GM19438 (cell line): Measurements from ENCODE around the gene GABRB3.

Source experiments
- ATAC-seq: cut with Tn5 transposase; IDR thresholded peaks from one replicate; pipeline ENCODE4 v1.9.1; 2021; ENCODE audit warnings: low read depth; ENCODE audit not compliant: unreplicated experiment

GABRB3 gene

DNA sequence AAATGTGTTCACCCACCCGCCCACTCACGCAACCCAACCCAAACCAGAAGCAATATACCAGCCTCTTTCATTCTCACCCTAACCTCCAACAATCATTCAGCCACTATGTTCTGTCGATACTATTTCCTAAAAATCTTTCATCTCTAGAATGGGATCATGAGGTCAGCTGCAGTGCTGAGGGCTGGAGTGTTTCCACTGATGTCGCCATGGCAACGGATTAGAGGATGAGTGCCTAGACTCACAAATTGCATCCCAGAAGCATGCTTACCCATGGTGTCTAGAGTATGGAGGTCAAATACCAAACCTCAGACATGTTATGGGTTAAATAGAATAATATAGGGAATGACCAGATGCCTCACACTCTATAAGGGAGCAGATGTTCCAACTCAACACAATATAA is 138.5 kb downstream of the GABRB3 start:
- no peak for ATAC-seq

DNA sequence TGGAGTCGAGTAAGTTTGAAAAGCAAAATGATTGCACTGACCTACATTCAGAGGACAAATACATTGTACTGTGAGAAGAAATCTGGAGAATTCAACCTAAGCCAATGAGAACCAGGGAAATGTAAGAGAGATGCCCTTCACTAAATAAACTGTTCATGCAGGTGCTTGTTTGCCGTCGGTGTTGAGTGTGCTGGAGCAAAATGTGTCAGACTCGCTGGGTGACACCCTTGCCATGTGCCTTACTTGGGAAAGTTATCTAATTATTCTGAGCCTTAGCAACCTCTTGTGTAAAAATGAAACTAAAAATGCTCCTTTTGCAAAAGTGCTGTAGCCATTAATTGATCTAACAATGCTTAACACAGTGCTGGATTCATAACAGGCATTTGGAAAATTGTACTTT is 140.4 kb downstream of the GABRB3 start:
- no peak for ATAC-seq

DNA sequence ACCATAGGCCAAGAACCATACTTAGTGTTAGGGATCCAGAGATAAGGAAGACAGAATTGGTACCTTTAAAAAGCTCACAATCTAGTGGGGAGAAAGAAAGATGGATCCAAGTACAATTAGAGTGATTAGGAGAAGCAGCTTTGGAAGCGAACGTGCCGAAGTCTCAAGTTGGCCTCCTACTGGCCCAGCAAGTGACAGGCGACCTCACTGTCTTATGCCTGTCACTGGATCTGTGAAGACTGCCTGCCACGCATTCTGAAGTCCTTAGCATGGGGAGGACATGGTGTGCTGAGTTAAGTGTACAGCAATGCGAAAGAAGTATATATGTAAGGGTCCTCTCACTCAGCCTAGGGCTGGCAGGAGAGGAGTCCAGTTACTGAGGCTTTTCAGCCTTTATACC is 141.0 kb downstream of the GABRB3 start:
- ATAC-seq: no peak

DNA sequence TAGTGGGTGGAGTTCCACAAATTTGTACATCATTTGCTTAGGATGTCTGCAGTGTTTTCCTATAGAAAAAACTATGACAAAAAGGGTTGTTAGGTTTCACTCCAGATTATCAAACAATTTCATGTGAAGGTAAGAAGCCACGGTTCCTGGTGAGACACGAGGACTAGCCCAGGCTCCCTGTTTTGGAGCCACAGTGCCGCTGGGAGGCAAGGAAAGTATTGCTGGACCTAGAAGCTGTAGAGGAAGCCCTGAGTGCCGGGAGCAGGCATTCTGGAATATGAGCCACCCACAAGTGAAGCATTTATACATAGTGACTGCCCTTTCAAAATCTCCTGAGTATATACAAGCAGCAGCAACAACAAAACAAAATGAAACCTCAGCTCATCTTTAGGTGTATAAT is 142.0 kb downstream of the GABRB3 start:
- ATAC-seq: no peak

DNA sequence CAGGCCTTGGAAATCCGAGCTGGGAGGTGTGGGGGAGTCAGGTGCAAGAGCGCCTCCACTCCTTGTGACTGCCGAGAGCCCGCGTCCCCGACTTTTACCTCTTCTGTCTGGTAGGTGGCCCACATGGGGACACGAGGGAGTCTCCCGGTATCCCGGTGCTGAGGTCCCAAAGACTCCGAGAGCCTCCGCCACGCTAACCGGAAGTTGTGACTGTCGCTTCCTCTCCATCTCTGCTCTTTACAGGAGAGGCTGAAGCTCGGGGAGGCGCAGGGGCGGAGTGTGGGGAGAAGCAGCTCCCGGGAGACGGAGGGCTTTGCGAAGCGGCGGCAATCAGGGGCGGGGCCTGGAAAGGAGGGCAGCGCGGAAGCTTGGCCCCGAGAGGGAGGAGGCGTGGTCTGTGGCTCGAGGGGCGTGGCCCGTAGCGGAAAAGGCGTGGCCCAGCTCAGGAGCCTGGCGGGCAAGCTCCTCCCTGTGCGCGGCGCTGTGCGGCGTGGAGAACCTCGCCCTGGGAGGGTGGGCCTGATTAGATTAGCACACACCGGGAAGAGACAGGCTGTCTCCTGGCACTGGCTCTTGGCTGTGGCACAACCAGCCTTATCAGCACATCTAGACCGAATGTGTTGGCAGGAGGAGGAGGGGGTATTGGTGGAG is 143.9 kb downstream of the GABRB3 start:
- no peak for ATAC-seq

DNA sequence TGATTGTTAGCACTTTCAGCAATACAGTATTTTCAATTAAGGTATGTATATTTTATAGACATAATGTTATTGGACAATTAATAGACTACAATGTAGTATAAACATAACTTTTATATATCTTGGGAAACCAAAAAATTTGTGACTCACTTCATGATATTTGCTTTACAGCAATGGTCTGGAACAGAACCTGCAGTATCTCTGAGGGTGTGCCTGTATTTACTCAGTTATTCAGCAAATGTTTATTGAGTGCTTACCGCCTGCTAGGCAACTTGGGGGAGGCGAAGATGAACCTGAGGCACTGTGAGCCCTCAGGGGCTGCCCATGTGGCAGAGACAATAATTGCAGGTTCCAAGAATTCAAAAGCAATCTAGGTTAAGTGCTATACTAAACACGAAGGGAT is 144.8 kb downstream of the GABRB3 start:
- ATAC-seq: no peak

DNA sequence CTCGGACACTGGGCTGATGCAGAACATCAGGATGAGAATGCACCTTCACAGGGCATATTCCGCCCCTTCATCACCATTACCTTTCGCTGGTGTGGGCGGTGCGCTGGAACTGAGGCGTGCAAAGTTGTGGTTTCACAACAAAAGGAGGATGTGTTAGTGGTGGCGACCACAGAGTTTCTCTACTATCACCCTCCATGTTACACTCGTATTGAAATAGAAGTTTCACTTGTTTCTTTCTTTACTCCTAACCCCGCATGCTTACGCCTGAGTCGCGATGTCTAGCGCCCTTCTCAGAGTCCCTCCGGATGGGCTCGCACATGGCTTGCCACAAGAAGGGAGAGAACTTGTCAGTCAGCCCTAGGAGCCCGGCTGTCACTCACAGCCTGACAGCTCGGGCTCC is 148.7 kb downstream of the GABRB3 start:
- ATAC-seq: no peak

DNA sequence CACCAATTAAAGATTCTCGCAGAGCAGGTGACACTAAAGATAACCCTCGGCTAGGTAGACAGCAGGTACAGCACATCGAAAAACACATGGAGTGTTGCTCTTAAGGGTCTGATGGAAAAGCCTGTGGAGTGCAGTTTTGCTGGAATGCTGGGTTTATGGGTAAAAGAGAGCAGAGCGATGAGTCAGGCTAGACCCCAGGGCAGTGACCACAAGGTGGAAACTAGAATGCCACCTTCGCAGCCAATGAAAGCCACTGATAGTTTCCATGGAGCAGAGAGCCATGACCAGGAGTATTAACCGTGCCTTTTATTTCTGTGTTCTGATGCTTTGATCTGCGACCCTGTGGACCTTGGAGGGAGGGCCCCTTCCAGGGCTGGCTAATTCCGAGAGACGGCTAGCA is 149.8 kb downstream of the GABRB3 start:
- no peak for ATAC-seq

DNA sequence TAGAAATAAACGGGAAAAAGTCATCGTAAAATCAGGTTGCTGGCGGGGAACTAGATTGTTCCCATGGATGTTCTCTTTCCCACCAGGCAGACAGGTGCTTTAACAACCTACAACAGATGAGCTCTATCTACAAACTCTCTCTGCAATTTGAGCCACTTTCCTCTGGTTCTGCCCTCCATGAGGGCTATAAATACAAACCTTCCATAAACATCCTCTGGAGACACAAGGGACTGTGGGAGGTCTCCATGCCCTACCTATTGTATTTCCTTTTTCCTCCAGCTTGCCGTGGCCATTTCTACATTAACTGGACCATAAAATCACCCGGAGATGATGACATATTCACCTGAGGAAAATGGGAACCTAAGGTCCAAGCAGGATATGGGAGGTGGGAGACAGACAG is 151.1 kb downstream of the GABRB3 start:
- ATAC-seq: no peak

DNA sequence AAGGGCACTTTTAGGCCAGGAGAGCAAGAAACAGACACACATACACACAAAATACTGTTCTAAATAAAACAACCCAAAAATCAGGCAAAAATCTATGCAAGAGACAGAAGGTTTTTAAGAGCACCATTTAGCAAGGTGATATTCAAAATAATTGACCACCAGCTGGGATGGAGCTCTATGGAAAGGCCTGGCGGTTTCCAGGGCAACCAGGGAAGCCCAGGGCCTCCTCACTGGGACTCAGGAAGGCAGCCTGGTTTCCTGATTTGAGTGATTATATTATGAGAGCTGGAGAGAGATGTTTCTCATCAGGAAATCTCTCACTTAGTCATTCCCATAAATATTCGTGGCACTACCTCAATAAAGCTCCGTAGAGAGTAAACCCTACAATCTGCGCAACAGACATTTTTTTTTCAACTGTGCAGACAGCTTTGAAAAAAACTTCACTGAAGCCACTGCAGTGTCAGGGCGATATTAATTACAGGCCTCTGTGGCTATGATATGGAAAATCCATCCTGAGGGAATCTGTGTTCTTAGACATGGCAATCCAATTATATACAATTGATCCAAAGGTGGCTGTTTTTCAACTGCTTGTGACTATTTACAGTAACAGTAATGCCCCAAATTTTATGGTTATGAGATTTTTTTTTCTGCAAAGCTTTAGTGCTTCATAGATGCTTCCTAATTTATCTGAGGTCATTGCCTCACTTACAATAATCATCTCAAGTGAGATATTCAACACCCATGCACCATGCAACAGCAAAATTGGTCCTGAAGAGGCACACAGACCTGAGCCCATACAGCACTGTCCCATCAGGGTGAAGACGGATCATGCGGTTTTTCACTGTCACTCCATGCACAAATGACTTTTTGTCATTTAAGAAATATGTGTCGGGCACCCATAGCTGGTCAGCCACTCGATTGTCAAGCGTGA is 152.1 kb downstream of the GABRB3 start:
- no peak for ATAC-seq

DNA sequence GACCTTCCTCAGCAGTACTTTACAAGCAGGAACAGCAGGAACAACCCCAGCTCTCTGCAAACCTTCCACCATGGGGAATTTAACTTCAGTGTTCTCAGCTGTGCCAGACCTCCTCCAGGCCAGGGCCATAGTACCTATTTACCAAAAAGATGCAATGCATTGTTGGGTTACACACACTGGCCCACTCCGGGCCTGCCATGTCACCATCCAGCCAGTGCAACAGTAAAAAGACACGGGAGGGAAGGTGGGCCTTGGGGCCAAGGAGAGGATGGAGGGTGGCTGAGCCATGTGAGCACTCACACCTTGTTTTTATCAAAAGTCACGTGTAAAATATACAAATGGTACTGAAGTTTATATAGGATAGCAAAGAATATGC is 157.0 kb downstream of the GABRB3 start:
- ATAC-seq: no peak

DNA sequence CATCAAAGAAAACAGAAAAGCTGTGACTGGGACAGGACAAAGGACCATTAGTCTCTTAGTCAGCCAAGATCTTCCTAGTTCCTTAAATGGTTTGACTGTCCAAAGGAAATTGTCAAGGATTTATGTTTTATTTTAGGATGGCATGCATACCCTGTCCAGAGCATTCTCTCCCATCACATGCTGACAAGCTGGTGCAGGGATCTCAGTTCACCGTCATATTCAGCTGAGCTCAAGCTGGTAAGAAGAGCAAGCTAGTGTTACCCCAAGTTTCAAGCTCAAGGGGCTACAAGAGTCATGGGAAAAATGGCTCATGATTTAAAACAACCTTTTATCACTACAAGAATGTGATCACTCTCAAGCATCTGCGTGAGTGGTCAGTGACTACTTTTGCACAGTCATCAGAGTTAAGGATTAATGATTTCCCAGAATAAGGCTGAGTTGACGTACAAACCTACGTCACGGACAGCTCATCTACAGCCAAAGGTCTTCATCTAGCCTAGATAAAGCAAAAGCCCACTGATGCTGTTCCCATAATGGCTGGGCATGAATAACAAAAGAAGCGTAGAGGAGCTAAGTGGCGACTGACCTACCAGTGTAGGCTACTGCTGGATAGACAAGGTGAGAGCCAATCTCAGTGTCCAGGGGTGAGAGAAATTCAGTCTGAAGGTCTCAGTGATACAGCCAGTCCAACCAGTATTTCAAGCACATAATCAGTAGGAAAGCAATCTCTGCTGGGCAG is 157.5 kb downstream of the GABRB3 start:
- ATAC-seq: no peak

DNA sequence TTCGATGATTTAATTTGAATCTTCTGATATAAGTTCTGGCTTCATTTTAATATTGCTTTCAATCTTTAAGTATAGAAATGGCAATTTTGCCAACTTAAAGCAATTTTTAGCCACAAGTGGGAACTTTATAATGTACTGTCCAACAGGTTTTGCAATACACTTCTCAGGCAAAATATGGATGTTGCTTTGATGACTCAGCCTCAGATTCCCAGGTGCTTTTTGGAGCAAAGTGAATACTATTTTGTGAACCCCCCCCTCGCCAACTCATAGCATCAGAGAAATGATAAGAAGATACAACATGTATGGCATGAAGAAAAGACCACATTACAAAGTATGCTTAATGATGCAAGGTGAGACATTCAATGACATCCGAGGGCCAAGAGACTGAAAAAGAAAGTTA is 158.1 kb downstream of the GABRB3 start:
- no peak for ATAC-seq

DNA sequence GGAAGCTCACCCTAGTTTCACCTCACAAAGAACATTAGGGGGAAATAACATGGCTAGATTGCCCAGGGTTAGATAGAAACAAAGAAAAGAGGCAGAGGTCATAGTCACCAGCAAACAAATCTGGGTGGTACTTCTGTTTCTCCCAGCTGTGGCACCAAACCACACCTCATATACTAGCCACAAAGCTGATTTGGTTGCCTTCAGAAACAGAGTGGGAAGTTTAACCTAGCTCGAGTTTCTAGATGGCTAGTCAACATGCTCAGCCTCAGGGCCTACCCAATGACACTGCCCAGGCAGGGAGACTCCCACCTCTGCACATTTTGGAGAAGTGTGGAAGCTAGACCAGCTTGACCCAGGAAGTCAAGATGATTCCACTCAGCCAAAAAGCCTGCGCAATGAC is 174.2 kb downstream of the GABRB3 start:
- no peak for ATAC-seq

DNA sequence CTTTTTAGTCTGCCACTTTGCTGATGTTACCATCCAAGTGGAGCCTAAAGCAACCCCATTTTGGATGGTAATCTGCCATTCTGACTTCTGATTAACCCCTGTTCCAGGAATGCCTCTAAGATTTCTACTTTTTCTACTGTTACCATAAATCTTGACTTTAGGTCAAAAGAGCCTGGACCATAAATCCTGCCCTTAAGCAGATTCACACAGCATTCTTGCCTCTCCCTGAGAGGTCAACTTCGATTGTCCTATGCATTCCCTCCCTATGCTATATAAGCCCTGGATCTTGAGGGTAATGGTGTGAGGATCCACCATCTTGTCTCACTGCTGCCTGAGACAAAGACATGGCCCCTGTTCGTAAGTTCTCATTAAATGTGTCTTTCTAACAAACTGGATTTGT is 177.3 kb downstream of the GABRB3 start:
- ATAC-seq: no peak

DNA sequence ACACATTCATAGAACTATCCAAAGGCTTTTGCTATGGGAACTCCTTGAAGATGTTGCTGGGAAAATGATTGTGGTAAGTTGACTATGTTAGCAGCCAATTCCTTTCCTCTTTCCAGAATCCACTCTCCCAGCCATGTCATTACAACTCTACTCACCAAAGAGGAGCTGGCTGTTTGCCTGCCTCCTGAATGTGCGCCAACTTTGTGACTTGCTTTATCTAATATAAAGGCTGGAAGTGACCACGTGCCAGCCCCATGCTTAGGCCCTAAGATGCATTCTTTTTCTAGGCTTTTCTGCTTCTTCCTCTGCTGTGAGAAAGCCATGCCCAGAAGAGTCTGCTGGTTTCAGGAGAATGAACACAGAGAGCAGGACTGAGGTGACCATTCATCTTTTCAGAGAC is 182.2 kb downstream of the GABRB3 start:
- no peak for ATAC-seq

DNA sequence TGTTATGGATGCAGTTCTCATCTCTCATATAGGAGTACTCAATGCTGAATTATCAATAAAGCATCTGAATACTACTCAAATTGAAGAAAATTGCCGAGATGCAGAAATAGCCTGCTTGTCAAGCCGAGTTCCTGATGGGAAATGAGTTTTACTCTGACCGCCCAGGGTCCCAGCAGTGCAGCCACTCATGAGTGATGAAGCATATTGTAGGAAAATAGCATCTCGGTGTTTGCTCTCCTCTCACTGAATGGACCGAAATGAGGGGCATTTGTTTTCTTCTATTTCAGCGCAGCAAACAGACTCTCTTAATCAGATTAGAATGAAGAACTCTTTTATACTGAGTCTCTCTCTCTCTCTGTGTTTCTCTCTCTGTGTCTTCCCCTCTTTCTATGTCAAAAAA is 190.0 kb downstream of the GABRB3 start:
- ATAC-seq: no peak

DNA sequence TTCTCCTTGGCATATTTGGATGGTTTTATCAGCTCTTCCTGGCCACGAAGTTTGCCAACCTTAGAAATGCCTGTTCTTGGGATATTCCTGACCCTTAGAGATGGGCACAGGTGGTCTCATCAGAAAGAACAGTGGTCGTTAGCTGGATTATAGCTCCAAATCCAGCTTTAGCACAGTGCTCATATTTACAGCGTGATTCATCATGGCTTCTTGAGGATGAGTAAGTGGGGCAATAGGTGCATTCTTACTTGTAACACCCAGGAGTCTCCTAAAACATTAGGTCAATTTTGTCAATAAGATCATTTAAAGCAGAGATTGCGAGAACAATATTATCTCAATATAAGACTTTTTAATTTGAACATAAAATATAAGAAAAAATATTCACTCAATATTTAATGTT is 191.9 kb downstream of the GABRB3 start:
- no peak for ATAC-seq

DNA sequence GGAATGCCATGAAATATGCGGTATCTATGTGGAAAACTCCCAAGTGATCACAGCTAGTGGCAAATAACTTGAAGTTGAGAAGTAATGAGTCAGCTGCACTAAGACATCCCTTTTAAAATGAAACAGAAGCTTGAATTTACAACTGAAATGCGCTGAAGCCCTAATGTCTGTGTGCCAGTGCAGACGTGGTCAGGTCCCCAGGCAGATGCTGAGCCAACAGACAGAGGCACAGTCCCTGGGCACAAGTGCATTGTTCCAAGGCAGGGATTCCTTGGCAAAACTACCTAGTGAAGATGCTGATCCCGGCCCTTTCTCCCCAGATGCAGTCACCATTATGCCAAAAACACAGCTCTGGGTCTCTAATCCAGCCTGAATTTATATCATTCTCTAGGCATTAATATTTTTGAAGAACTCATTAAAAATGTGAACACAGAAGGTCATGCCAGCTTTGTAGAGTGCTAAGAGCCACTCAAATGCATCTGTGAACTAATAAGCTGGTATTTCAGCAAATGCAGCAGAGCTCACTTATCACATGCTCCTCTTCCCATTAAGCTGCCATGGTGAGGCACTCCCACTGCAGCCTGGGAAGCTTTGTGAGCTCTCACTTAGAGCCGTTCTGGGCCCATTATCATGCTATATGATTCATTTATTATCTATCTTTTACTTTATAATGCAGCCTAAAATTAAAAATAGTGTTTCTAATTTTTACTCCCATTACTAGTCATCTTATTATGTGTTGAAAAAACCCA is 200.1 kb downstream of the GABRB3 start:
- ATAC-seq: no peak

DNA sequence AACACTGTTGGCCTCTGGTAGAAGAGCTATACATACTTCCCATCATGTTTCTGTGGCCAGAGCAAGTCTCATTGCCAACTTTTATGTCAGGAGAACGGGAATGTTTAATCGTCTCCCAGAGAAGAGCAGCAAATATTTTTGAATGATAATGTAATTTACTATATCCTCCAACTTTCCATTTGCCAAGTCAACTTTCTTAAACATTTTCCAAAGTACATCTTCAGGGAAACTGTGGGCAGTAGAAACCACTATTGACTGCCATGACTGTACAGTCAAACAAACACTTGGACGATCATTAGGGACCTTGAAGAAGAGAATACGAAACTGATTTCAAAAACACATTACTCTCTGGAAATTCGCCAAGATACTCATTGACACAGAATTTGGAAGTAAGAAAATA is 201.5 kb downstream of the GABRB3 start:
- no peak for ATAC-seq

DNA sequence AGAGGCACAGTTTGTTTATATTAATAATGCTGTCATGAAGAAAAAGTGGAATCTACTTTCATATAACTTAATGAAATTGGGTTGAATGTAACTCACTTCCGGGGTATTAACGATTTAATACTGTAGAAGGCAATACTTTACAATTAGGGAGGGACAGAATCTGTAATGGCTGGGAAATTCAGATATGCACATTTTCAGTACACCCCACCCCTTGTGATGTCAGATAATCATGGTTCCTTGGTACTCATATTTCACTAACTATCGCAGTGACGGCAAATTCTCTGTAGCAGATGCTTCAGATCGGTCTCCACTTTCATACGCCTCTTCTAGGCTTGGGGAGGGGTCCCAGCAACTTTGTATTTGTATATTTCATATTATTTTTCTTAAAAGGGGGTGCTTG is 207.3 kb downstream of the GABRB3 start:
- ATAC-seq: no peak
